Cardiac muscle cell (in vitro differentiated cells and primary cell): Measurements from ENCODE around the gene KRTAP5-6. TPM values are rescaled to one million over a fixed set of nuclear protein-coding genes. Genes with fewer than 3 reads are reported as not detected.
"Not testable (repeated sequence)": the region's sequence is repeated elsewhere in the genome, so short reads cannot be mapped to it uniquely, and the experiment has no call there.

Experiments used
- DNase-seq, 2 donors: peaks; one replicate each; pipeline versions ENCODE4 v3.0.0 to v3.0.0-alpha.2; 2010 to 2017; ENCODE audit warnings: low read depth in 1 of 2, low spot score in 1 of 2
- H3K27ac ChIP-seq: fragments of 200-600 bp; sonication (generic); 2 replicates; pipeline ENCODE4 v1.5.1; 2016
- H3K27me3 ChIP-seq: fragments of 200-600 bp; sonication (generic); 2 replicates; pipeline ENCODE4 v1.6.0; 2016; ENCODE audit warnings: control low read depth
- H3K36me3 ChIP-seq: fragments of 200-600 bp; sonication (generic); 2 replicates; pipeline ENCODE4 v1.5.1; 2016; ENCODE audit warnings: control low read depth
- H3K4me1 ChIP-seq: fragments of 200-600 bp; sonication (generic); 2 replicates; pipeline ENCODE4 v1.8.1; 2017; ENCODE audit warnings: low read depth, mild to moderate bottlenecking, mixed run types
- H3K4me3 ChIP-seq: fragments of 200-600 bp; sonication (generic); 2 replicates; pipeline ENCODE4 v1.5.1; 2016; ENCODE audit warnings: mild to moderate bottlenecking
- H3K9me3 ChIP-seq: fragments of 200-600 bp; sonication (generic); 2 replicates; pipeline ENCODE4 v1.5.1; 2017; ENCODE audit warnings: low read depth, mild to moderate bottlenecking, control low read depth
- CTCF ChIP-seq: IDR thresholded peaks from 2 replicates; pipeline ENCODE4 v1.5.1; 2012; ENCODE audit warnings: low read depth, mild to moderate bottlenecking, low read length
- polyA plus RNA-seq: library from polyadenylated mRNA; unstranded; fragments of >200 nt; fragmentation: Nextera tagmentation; extraction: Ambion mirVana; gene quantifications from 2 replicates; pipeline ENCODE4 v1.2.1, GENCODE V29; 2016
- total RNA-seq: library from RNA; depleted of rRNA; stranded (reverse); fragments of >200 nt; gene quantifications from 2 replicates; pipeline ENCODE4 v1.2.3, GENCODE V29; 2016

The KRTAP5-6 gene
- total and polyA plus RNA-seq, 2 experiments from 2014 or later, result not detected

GRCh38 chr11:1668911-1669473 lies 28.0 kb upstream of the KRTAP5-6 start:
- Histone ChIP-seq H3K4me1 (peaks cover 14% of the 10 kb centered on the region), H3K36me3 (no peaks in the 10 kb centered on the region), H3K27ac (no peak overlapping the region), H3K4me3 (no peak overlapping the region), H3K27me3 (no peaks in the 10 kb centered on the region), H3K9me3 (no peaks in the 10 kb centered on the region)
- no peak for DNase-seq
- TF ChIP-seq CTCF, result no peak

DNA sequence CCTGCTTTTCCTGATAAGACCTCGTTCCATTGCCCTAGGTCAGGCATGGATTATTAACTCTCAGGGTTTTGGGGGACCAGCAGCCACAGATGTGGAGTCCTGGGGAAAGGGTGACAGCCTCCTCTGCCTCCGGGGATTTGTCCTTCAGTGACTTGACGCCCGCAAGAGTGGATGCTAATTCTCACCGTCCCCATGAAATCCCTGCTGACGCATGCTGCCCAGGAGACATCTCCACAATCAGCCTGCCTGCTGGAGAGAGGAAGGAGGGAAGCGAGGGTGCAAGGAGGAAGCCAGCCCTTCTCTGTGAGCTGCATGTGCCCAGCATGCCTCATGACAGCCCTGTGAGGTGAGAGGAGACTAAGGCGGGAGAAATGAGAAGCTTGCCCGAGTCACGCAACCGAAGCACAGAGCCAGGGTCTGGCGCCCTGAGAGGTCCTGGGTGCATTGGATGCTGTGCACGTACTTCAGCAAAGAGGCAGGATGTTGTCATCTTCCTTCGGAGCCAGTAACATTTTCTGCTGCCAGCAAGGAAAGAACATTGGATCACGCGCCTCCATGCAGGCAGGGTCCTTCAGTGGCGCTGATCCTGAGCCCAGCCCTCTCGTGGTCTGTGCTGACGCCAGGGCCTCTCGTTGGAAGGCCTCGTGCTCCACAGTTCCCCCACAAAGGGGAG lies 27.3 kb upstream of the KRTAP5-6 start:
- DNase-seq, result no peak
- H3K36me3 ChIP-seq, result no peaks in the 10 kb centered on the region
- no peak overlapping the region for H3K27ac ChIP-seq
- TF ChIP-seq CTCF, result no peak
- H3K4me1 ChIP-seq, result peaks cover 14% of the 10 kb centered on the region
- H3K9me3 ChIP-seq, result no peaks in the 10 kb centered on the region
- no peaks in the 10 kb centered on the region for H3K27me3 ChIP-seq
- H3K4me3 ChIP-seq, result no peak overlapping the region

- not testable (repeated sequence) for DNase-seq, H3K9me3 ChIP-seq, H3K27ac ChIP-seq, H3K27me3 ChIP-seq, H3K36me3 ChIP-seq, H3K4me3 ChIP-seq
- peaks cover 14% of the 10 kb centered on the region for H3K4me1 ChIP-seq
Measured at GRCh38 chr11:1670457-1670856, 26.5 kb upstream of the KRTAP5-6 start.

- DNase-seq, result no peak
- TF ChIP-seq CTCF, result no peak
- Histone ChIP-seq H3K36me3 (no peaks in the 10 kb centered on the region), H3K4me3 (no peak overlapping the region), H3K27ac (no peak overlapping the region), H3K9me3 (no peaks in the 10 kb centered on the region), H3K4me1 (peaks cover 14% of the 10 kb centered on the region), H3K27me3 (no peaks in the 10 kb centered on the region)
Measured at GRCh38 chr11:1670905-1671371, 26.1 kb upstream of the KRTAP5-6 start.

DNA sequence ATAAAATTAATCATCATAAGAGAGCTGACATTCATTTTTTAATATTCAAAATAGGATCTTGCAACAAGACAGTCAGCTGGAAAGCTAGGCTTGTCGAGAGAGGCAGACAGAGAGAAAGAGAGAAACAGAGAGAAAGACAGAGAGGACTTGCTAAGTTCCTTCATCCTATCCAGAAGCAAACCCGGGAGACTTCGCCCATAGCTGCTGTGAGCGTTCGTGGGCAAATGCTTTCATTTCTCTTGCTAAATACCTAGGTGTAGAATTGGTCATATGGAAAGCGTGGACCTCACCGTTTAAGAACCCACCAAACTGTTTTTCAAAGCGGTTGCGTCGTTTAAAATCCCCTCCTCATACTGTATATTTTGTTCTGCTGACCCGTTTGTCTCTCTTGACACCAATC lies 25.3 kb upstream of the KRTAP5-6 start:
- no peak for TF ChIP-seq CTCF
- DNase-seq, result no peak
- no peaks in the 10 kb centered on the region for H3K36me3 ChIP-seq
- no peak overlapping the region for H3K27ac ChIP-seq
- H3K4me1 ChIP-seq, result peaks cover 14% of the 10 kb centered on the region
- no peak overlapping the region for H3K4me3 ChIP-seq
- no peaks in the 10 kb centered on the region for H3K27me3 ChIP-seq
- no peaks in the 10 kb centered on the region for H3K9me3 ChIP-seq

DNA sequence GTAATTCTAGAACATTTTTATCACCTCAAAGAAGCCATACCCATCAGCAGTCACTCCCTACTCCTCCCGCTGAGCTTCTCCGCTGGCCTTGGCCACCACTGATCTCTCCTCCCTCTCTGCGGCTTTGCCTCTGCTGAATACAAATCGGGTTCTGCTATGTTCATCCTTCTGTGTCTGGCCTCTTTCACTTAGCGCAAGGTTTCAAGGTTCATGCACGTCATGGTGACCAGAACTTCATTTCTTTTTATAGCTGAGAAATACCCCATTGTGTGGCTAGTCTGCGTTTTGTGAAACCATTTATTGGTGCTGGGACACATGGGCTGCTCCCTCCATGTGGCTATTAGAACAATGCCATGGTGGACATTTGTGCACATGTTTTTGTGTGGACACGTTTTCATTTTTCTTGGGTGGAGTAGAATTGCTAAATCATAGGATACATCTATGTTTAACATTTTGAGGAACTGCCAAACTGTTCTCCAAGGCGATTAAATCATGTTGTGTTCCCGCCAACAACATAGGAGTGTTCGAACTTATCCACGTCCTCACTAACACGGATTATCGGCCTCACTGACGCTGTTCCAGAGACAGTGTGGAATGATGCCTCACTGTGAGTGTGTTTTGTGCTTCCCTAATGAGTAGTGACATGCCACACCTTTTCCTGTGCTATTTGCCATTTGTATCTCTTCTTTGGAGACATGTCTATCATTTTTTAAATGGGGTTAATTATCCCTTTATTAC lies 24.2 kb upstream of the KRTAP5-6 start:
- Histone ChIP-seq H3K36me3 (no peaks in the 10 kb centered on the region), H3K4me3 (no peak overlapping the region), H3K4me1 (peaks cover 6% of the 10 kb centered on the region), H3K27ac (no peak overlapping the region), H3K27me3 (no peaks in the 10 kb centered on the region), H3K9me3 (no peaks in the 10 kb centered on the region)
- no peak for DNase-seq
- no peak for TF ChIP-seq CTCF
